ENCODE measurements around the gene CAMK4.

CAMK4 gene

DNA sequence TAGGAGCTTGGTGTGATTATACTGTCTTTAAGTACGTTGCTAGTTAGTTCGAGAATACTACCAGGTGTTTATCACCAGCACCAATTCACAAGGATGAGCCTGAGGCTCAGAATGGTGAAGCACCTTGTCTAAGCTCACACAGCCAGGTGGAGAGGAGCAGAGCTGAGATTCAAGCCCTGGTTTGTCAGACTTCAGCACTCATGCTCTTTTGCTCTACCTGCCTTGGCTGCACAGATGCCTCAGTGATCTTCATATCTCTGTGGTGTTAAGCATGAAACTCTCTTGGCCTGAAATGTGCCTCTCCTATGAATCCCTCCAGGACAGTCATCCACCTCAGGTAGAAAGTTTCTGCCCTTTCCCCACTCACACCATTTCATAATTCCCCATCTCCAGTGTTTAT, 12.2 kb downstream of the CAMK4 start:
- ChIA-PET POLR2A (interaction anchor here (1.4 kb wide), 1 partner anchor 924 kb away, joined by 3 read pairs; no protein-coding TSS in a partner anchor), CTCF (no interaction called here)
- TF ChIP-seq FOXA1 (IDR thresholded peaks at IDR 0.05), result no peak
- TF ChIP-seq ARNT (IDR thresholded peaks at IDR 0.05), result no peak
- TF ChIP-seq L3MBTL2 (conservative IDR thresholded peaks at IDR 0.05), result no peak
- TF ChIP-seq TARDBP (IDR thresholded peaks at IDR 0.05), result no peak
- no peak for TF ChIP-seq ELF4 (IDR thresholded peaks at IDR 0.05)
- TF ChIP-seq CTBP1 (IDR thresholded peaks at IDR 0.05; ENCODE audit: borderline replicate concordance), result no peak
- no peak for TF ChIP-seq SUZ12 (IDR thresholded peaks at IDR 0.05)
- no peak for DNase-seq (ENCODE audit: extremely low spot score)

DNA sequence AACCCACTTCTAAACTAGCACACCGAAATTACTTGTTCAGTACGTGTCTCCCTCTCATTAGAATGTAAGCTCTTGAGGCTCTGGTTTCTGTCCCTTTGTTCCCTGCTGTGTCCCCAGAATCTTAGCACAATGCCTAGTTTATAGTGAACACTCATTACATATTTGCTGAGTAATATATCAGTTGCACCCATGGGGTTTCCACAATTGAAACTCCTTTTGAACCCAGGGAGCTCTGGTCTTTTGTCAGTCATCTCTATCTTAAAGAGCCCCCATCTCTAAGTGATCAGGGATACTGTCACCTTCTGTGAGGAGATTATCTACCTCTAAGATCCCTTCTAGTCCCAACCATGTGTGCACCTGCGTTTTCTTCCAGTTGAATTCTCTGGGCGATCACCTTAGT, 12.8 kb downstream of the CAMK4 start:
- ChIA-PET POLR2A (interaction anchor here (1.4 kb wide), 1 partner anchor 924 kb away, joined by 3 read pairs; no protein-coding TSS in a partner anchor), CTCF (no interaction called here)
- no peak for DNase-seq (ENCODE audit: extremely low spot score)
- TF ChIP-seq LEF1 (IDR thresholded peaks at IDR 0.05; ENCODE audit: borderline replicate concordance) (no peak), TARDBP (IDR thresholded peaks at IDR 0.05) (no peak)

DNA sequence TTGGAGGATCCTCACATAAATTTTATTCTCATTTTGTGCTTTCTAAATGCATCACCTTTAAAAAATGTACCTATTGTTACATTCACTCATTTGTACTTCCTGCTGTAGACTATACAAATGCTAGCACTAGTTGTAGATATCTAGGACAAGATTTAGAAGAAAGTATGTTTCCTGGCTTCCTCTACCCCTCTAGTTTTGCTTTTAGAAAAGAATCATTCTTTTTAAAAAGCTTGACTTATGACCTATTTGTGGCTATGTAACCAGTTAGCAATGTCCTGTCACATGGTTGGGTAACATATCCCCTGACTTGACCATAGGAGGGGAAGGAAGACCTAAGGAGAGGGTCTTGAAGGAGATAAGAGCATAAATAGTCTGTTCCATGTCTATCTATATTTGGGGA, 13.3 kb downstream of the CAMK4 start:
- CTCF ChIA-PET, result no interaction called here
- POLR2A ChIA-PET, result no interaction called here
- TF ChIP-seq SP1 (IDR thresholded peaks at IDR 0.05) (no peak), FOXA1 (IDR thresholded peaks at IDR 0.05) (no peak), SUZ12 (IDR thresholded peaks at IDR 0.05) (no peak)
- DNase-seq (ENCODE audit: extremely low spot score), result no peak

GRCh38 chr5:111238431-111239225, 14.4 kb downstream of the CAMK4 start:
- CTCF ChIA-PET, result no interaction called here
- no peak for TF ChIP-seq LEF1 (IDR thresholded peaks at IDR 0.05; ENCODE audit: borderline replicate concordance)
- no peak for TF ChIP-seq FOXA1 (IDR thresholded peaks at IDR 0.05)
- TF ChIP-seq FOXK2 (IDR thresholded peaks at IDR 0.05), result no peak
- no peak for TF ChIP-seq FOXM1 (IDR thresholded peaks at IDR 0.05; ENCODE audit: borderline replicate concordance)
- no peak for DNase-seq (ENCODE audit: extremely low spot score)
- POLR2A ChIA-PET, result no interaction called here

GRCh38 chr5:111241696-111242095, 17.5 kb downstream of the CAMK4 start:
- DNase-seq (ENCODE audit: extremely low spot score), result no peak
- TF ChIP-seq ARNT (IDR thresholded peaks at IDR 0.05), result no peak
- no peak for TF ChIP-seq PKNOX1 (IDR thresholded peaks at IDR 0.05)
- TF ChIP-seq SP1 (IDR thresholded peaks at IDR 0.05), result no peak
- no peak for TF ChIP-seq ZNF384 (IDR thresholded peaks at IDR 0.05)
- no peak for TF ChIP-seq HDGF (IDR thresholded peaks at IDR 0.05; ENCODE audit: borderline replicate concordance)
- ChIA-PET CTCF (no interaction called here), POLR2A (no interaction called here)

DNA sequence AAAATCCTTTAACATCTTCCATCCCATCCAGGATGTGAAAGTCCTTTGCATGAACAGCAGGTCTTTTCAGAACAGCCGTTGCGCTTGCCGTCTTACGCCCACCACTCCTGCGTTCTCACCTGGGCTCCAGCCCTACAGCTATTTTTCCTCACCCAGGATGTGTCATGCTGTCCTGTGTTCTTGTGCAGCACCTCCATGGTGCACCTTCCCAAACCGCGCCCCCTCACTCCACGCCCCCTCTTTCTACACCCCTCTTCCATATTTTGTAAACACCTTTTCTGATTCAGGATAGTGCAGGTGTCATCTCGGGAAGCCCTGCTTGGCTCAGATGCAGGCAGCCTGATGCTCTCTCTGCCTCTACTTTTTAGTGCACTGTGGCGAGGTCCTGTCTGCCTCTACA, 18.4 kb downstream of the CAMK4 start:
- ChIA-PET POLR2A (no interaction called here), CTCF (no interaction called here)
- TF ChIP-seq NFRKB (IDR thresholded peaks at IDR 0.05), result no peak
- TF ChIP-seq FOXK2 (IDR thresholded peaks at IDR 0.05), result no peak
- TF ChIP-seq ELF4 (IDR thresholded peaks at IDR 0.05), result no peak
- no peak for TF ChIP-seq HDGF (IDR thresholded peaks at IDR 0.05; ENCODE audit: borderline replicate concordance)
- TF ChIP-seq SP1 (IDR thresholded peaks at IDR 0.05), result no peak
- no peak for TF ChIP-seq ARNT (IDR thresholded peaks at IDR 0.05)
- no peak for TF ChIP-seq PKNOX1 (IDR thresholded peaks at IDR 0.05)
- no peak for TF ChIP-seq FOXM1 (IDR thresholded peaks at IDR 0.05; ENCODE audit: borderline replicate concordance)
- no peak for TF ChIP-seq SUZ12 (IDR thresholded peaks at IDR 0.05)
- no peak for TF ChIP-seq LEF1 (IDR thresholded peaks at IDR 0.05; ENCODE audit: borderline replicate concordance)
- no peak for TF ChIP-seq BHLHE40 (IDR thresholded peaks at IDR 0.05; ENCODE audit: borderline replicate concordance)
- TF ChIP-seq CTBP1 (IDR thresholded peaks at IDR 0.05; ENCODE audit: borderline replicate concordance), result no peak
- no peak for TF ChIP-seq L3MBTL2 (conservative IDR thresholded peaks at IDR 0.05)
- TF ChIP-seq TARDBP (IDR thresholded peaks at IDR 0.05), result no peak
- no peak for TF ChIP-seq FOXA1 (IDR thresholded peaks at IDR 0.05)
- no peak for TF ChIP-seq ZNF384 (IDR thresholded peaks at IDR 0.05)
- DNase-seq (ENCODE audit: extremely low spot score), result no peak

DNA sequence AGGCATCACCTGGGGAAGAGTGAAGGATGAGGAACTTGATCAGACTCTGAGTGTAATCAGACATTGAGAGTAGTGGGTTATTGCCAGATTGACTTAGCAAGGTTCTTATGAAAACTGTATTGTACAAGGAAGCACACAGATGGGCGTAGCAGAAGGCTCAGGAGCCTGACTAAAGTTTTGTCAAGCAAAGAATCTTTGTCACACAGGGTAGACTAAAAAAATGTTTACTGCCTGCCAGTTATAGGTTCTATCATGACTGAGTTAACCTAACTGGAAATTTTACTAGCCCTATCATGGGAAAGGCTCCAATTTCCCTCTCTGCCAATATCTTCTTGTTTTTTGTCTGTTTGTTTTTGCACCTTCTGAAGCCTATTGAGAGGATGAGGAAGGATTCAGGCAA, 19.1 kb downstream of the CAMK4 start:
- ChIA-PET POLR2A (no interaction called here), CTCF (no interaction called here)
- no peak for DNase-seq (ENCODE audit: extremely low spot score)
- no peak for TF ChIP-seq ZNF384 (IDR thresholded peaks at IDR 0.05)
- TF ChIP-seq ELF4 (IDR thresholded peaks at IDR 0.05), result no peak

DNA sequence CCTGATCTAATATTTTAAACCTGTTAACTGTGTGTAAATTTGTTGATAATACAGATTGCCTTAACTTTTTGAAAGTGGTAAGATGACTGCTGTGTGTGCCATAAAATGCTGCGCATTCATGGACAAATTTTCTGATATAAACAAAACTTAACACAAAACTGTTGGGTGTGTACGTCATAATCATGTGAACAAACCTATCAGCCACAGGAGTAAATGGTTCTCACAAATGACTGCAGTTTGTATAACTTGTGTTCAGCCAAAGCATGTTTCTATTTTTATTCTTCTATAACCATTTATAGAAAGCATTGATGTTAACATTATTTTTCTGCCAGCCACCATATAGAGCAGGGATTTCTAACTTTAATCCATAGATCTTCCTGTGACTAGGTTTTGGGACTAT, 21.5 kb downstream of the CAMK4 start:
- POLR2A ChIA-PET, result no interaction called here
- DNase-seq (ENCODE audit: extremely low spot score), result no peak
- CTCF ChIA-PET, result interaction anchor here (0.5 to 0.7 kb wide), 2 partner anchors 17 to 22 kb away, joined by 3 read pairs; no protein-coding TSS in a partner anchor
- TF ChIP-seq FOXA1 (IDR thresholded peaks at IDR 0.05) (no peak), ELF4 (IDR thresholded peaks at IDR 0.05) (no peak), ARNT (IDR thresholded peaks at IDR 0.05) (no peak), SUZ12 (IDR thresholded peaks at IDR 0.05) (no peak), NFRKB (IDR thresholded peaks at IDR 0.05) (no peak), BHLHE40 (IDR thresholded peaks at IDR 0.05; ENCODE audit: borderline replicate concordance) (no peak), ZNF384 (IDR thresholded peaks at IDR 0.05) (no peak), FOXM1 (IDR thresholded peaks at IDR 0.05; ENCODE audit: borderline replicate concordance) (no peak), HDGF (IDR thresholded peaks at IDR 0.05; ENCODE audit: borderline replicate concordance) (no peak), LEF1 (IDR thresholded peaks at IDR 0.05; ENCODE audit: borderline replicate concordance) (no peak), FOXK2 (IDR thresholded peaks at IDR 0.05) (no peak), L3MBTL2 (conservative IDR thresholded peaks at IDR 0.05) (no peak)

Measured in HEK293T (cell line).